Camera-type eye (tissue), 1 donor: Measurements from ENCODE around the gene PRMT7. TPM values are rescaled to one million over a fixed set of nuclear protein-coding genes. Genes with fewer than 3 reads are reported as not detected.

Source experiments
- total RNA-seq: library from RNA; depleted of rRNA; stranded (reverse); fragments of >200 nt; gene quantifications from one replicate; pipeline ENCODE4 v1.2.3, GENCODE V29; 2014

PRMT7 gene, protein sequence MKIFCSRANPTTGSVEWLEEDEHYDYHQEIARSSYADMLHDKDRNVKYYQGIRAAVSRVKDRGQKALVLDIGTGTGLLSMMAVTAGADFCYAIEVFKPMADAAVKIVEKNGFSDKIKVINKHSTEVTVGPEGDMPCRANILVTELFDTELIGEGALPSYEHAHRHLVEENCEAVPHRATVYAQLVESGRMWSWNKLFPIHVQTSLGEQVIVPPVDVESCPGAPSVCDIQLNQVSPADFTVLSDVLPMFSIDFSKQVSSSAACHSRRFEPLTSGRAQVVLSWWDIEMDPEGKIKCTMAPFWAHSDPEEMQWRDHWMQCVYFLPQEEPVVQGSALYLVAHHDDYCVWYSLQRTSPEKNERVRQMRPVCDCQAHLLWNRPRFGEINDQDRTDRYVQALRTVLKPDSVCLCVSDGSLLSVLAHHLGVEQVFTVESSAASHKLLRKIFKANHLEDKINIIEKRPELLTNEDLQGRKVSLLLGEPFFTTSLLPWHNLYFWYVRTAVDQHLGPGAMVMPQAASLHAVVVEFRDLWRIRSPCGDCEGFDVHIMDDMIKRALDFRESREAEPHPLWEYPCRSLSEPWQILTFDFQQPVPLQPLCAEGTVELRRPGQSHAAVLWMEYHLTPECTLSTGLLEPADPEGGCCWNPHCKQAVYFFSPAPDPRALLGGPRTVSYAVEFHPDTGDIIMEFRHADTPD
- total RNA-seq: 91.5 TPM

GRCh38 chr16:68310774-68311511, at the start of gene PRMT7, which contains the start of gene SLC7A6OS:
Gene PRMT7, plus strand, starts transcription at chr16:68311019. Its CDS starts 4,961 bp downstream, at chr16:68315980.
Gene SLC7A6OS, minus strand, starts transcription at chr16:68310946. Its CDS starts 20 bp downstream, at chr16:68310926.

GRCh38 chr16:68264128-68265077, 46.4 kb upstream of the PRMT7 start, which contains the start of gene SLC7A6:
Gene SLC7A6, plus strand, starts transcription at chr16:68264526. Its CDS starts 10,201 bp downstream, at chr16:68274727.

Other genes with a start within 250 kb of the PRMT7 start
- 44.5 TPM for gene NFATC3, start 225.6 kb upstream of the PRMT7 start, total RNA-seq
- 4.6 TPM for gene ESRP2, start 74.9 kb upstream of the PRMT7 start, total RNA-seq
- gene PLA2G15, start 65.6 kb upstream of the PRMT7 start, total RNA-seq: 18.0 TPM
- 36.8 TPM for gene SLC7A6, start 46.5 kb upstream of the PRMT7 start, total RNA-seq
- gene SLC7A6OS, start 73 bp upstream of the PRMT7 start, total RNA-seq: 21.0 TPM
- gene SMPD3, start 137.5 kb downstream of the PRMT7 start, total RNA-seq: 34.7 TPM
- 94.9 TPM for gene ZFP90, start 228.3 kb downstream of the PRMT7 start, total RNA-seq